Panc1 (cell line): ENCODE measurements around the gene CD101. TPM values are rescaled to one million over a fixed set of nuclear protein-coding genes. Genes with fewer than 3 reads are reported as not detected.

Source experiments
- ATAC-seq: fragments of 200-7000 bp; cut with Tn5 transposase; 2 replicates; pipeline ENCODE4 v1.9.1; 2020; ENCODE audit warnings: mild to moderate bottlenecking, moderate library complexity
- BruUV-seq: library from RNA; stranded (reverse); fragments of 400-500 nt; replicated peaks from 2 replicates; lab custom pipeline; 2021; lab: Mats Ljungman, UMichigan
- CTCF ChIA-PET: fragments of 300-600 bp; sonication (Branson Sonifier 250); formaldehyde crosslinking; loops from one replicate; lab custom pipeline; 2022; ENCODE audit warnings: antibody characterized with exemption; lab: Charles Lee
- POLR2A ChIA-PET: fragments of 300-600 bp; sonication (Branson Sonifier 250); formaldehyde crosslinking; loops from one replicate; lab custom pipeline; 2022; ENCODE audit warnings: antibody characterized with exemption; lab: Charles Lee
- DNase-seq: peaks from one replicate; pipeline ENCODE4 v3.0.0-alpha.2; 2010; ENCODE audit warnings: low read depth, low spot score
- H3K27ac ChIP-seq: 2 replicates; pipeline ENCODE4 v1.5.1; 2011; ENCODE audit warnings: mild to moderate bottlenecking, low read length, inconsistent platforms
- H3K27me3 ChIP-seq: fragments of 200-500 bp; sonication (Bioruptor generic); 2 replicates; pipeline ENCODE4 v1.6.0; 2014; ENCODE audit warnings: low read length, inconsistent platforms; ENCODE audit not compliant: control insufficient read depth, insufficient read depth
- H3K36me3 ChIP-seq: fragments of 200-500 bp; sonication (Bioruptor generic); 2 replicates; pipeline ENCODE4 v1.5.1; 2014; ENCODE audit warnings: inconsistent platforms, mild to moderate bottlenecking, low read length, moderate library complexity; ENCODE audit not compliant: control insufficient read depth, insufficient read depth
- H3K4me1 ChIP-seq: 2 replicates; pipeline ENCODE4 v1.5.1; 2011; ENCODE audit warnings: inconsistent platforms, mild to moderate bottlenecking, low read length, moderate library complexity; ENCODE audit not compliant: control insufficient read depth, insufficient read depth
- H3K4me3 ChIP-seq, 2 experiments: 2 replicates each; pipeline ENCODE4 v1.5.1; 2011 to 2012; ENCODE audit warnings: low read depth in 2 of 2, low read length in 2 of 2, mild to moderate bottlenecking in 2 of 2, inconsistent platforms in 1 of 2, moderate library complexity in 1 of 2
- H3K9me3 ChIP-seq: fragments of 200-500 bp; sonication (Bioruptor generic); 2 replicates; pipeline ENCODE4 v1.5.1; 2014; ENCODE audit warnings: low read depth, mild to moderate bottlenecking, inconsistent platforms, low read length, moderate library complexity; ENCODE audit not compliant: control insufficient read depth, insufficient read depth
- POLR2AphosphoS5 ChIP-seq: IDR thresholded peaks from 2 replicates; pipeline ENCODE4 v1.6.1; 2012; ENCODE audit warnings: mild to moderate bottlenecking, low read depth, low read length, moderate library complexity
- SIN3A ChIP-seq: IDR thresholded peaks from 2 replicates; pipeline ENCODE4 v1.6.1; 2012; ENCODE audit warnings: low read depth, mild to moderate bottlenecking, low read length, moderate library complexity, borderline replicate concordance; ENCODE audit not compliant: insufficient read depth
- TCF7L2 ChIP-seq: IDR thresholded peaks from 2 replicates; pipeline ENCODE4 v1.6.1; 2011; ENCODE audit warnings: mild to moderate bottlenecking, low read depth, low read length, inconsistent platforms
- in situ Hi-C: cut with HindIII; loops from 2 replicates; pipeline ENCODE4 v1.10.0; 2016; ENCODE audit warnings: low sequenced_read_pairs, low pct_unique_long_range_greater_than_20kb
- intact Hi-C: fragments of 100-400 bp; cut with micrococcal nuclease; formaldehyde crosslinking; loops from one replicate; pipeline ENCODE4 v1.10.0; 2022; ENCODE audit not compliant: unreplicated experiment
- total RNA-seq: library from RNA; stranded (reverse); gene quantifications from one replicate; pipeline ENCODE4 v1.2.1, GENCODE V29; 2021; ENCODE audit not compliant: unreplicated experiment
- TF ChIP-seq, protein P1 (sequence below), 2 experiments: IDR thresholded peaks; 2 replicates each; pipeline ENCODE4 v1.6.1; 2011 to 2012; ENCODE audit warnings: low read depth in 2 of 2, control low read depth in 1 of 2, low read length in 1 of 2, mild to moderate bottlenecking in 1 of 2, moderate library complexity in 1 of 2; ENCODE audit not compliant: insufficient read depth in 1 of 2
- TF ChIP-seq, protein P2 (sequence below): fragments of 450-650 bp; IDR thresholded peaks from 2 replicates; pipeline ENCODE4 v1.5.1; 2017; ENCODE audit warnings: mild to moderate bottlenecking

CD101 gene
- total RNA-seq, 1 experiment from 2014 or later = not detected

DNA sequence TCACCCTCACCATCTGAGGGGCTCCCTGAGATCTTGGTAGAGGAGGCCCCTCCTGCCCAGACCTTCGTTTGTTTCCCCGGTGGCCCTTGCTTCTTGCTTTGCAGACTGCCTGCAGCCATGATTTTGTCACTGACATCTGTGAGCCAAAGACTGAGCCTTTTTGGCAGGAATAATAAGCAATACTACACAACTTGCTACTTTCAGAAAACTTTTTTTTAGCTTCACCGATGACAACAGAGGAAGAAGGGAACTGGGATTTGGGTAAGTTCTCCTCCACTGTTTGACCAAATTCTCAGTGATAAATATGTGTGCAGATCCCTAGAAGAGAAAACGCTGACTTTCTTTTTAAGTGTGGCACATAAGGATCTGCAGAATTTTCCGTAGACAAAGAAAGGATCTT lies 11.7 kb upstream of the CD101 start:
- Histone ChIP-seq H3K4me3 (no peak overlapping the region), H3K27ac (no peak overlapping the region), H3K4me1 (no peaks in the 10 kb centered on the region), H3K36me3 (no peaks in the 10 kb centered on the region), H3K9me3 (no peaks in the 10 kb centered on the region), H3K27me3 (no peaks in the 10 kb centered on the region)
- POLR2A ChIA-PET = no interaction called here
- TF ChIP-seq TCF7L2 (no peak), SIN3A (no peak)
- TF ChIP-seq, protein P1, sequence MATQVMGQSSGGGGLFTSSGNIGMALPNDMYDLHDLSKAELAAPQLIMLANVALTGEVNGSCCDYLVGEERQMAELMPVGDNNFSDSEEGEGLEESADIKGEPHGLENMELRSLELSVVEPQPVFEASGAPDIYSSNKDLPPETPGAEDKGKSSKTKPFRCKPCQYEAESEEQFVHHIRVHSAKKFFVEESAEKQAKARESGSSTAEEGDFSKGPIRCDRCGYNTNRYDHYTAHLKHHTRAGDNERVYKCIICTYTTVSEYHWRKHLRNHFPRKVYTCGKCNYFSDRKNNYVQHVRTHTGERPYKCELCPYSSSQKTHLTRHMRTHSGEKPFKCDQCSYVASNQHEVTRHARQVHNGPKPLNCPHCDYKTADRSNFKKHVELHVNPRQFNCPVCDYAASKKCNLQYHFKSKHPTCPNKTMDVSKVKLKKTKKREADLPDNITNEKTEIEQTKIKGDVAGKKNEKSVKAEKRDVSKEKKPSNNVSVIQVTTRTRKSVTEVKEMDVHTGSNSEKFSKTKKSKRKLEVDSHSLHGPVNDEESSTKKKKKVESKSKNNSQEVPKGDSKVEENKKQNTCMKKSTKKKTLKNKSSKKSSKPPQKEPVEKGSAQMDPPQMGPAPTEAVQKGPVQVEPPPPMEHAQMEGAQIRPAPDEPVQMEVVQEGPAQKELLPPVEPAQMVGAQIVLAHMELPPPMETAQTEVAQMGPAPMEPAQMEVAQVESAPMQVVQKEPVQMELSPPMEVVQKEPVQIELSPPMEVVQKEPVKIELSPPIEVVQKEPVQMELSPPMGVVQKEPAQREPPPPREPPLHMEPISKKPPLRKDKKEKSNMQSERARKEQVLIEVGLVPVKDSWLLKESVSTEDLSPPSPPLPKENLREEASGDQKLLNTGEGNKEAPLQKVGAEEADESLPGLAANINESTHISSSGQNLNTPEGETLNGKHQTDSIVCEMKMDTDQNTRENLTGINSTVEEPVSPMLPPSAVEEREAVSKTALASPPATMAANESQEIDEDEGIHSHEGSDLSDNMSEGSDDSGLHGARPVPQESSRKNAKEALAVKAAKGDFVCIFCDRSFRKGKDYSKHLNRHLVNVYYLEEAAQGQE (IDR thresholded peaks at IDR 0.05; ENCODE audit: insufficient read depth in 1 of 2, low read depth in 2 of 2, low read length in 1 of 2) = no peak
- CTCF ChIA-PET = no interaction called here
- DNase-seq = no peak
- in situ Hi-C loops = no loop called here
- intact Hi-C loops = no loop called here
- no TSS peak for BruUV-seq
- ATAC-seq = no peak

DNA sequence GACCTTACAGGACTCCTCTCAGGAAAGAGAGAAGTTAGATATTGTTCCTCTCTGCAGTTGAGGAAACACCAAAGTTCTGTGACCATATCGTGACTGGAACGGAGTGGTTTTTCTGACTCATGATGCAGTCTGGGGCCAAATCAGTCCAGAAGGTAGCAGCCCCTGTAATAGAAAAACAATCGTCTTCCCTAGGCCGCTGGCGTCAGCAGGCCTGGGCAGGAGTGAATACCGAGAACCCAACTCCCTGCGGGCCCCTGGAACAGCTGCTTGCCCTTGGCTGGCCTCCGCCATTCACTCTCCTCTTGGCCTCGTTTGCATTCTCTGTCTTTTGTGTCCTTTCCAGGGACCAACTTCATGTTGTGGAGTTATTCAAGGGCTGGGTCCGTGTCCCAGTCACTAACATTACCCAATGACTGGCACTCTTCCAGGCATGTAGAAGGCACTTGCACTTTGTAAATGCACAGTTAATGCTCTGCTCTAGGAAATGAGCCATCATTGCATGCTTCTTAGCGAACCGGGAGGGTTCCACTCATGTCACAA lies 10.9 kb upstream of the CD101 start:
- CTCF ChIA-PET = no interaction called here
- no peak for DNase-seq
- H3K9me3 ChIP-seq = no peaks in the 10 kb centered on the region
- TF ChIP-seq, protein P1 (IDR thresholded peaks at IDR 0.05; ENCODE audit: insufficient read depth in 1 of 2, low read depth in 2 of 2, low read length in 1 of 2) = no peak
- TF ChIP-seq TCF7L2 (no peak), SIN3A (no peak), POLR2AphosphoS5 (no peak)
- TF ChIP-seq, protein P2, sequence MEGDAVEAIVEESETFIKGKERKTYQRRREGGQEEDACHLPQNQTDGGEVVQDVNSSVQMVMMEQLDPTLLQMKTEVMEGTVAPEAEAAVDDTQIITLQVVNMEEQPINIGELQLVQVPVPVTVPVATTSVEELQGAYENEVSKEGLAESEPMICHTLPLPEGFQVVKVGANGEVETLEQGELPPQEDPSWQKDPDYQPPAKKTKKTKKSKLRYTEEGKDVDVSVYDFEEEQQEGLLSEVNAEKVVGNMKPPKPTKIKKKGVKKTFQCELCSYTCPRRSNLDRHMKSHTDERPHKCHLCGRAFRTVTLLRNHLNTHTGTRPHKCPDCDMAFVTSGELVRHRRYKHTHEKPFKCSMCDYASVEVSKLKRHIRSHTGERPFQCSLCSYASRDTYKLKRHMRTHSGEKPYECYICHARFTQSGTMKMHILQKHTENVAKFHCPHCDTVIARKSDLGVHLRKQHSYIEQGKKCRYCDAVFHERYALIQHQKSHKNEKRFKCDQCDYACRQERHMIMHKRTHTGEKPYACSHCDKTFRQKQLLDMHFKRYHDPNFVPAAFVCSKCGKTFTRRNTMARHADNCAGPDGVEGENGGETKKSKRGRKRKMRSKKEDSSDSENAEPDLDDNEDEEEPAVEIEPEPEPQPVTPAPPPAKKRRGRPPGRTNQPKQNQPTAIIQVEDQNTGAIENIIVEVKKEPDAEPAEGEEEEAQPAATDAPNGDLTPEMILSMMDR = no peak
- no peak overlapping the region for H3K4me3 ChIP-seq
- H3K27me3 ChIP-seq = no peaks in the 10 kb centered on the region
- in situ Hi-C loops (no loop called here), intact Hi-C loops (no loop called here)
- H3K27ac ChIP-seq = no peak overlapping the region
- POLR2A ChIA-PET = no interaction called here
- no peaks in the 10 kb centered on the region for H3K4me1 ChIP-seq
- H3K36me3 ChIP-seq = no peaks in the 10 kb centered on the region
- BruUV-seq = no TSS peak
- ATAC-seq = no peak
